HL-60 (cell line): ENCODE measurements around the gene PCYT1A.

Experiments
- GABPA ChIP-seq: IDR thresholded peaks from 2 replicates; pipeline ENCODE4 v1.6.1; 2012; ENCODE audit warnings: low read depth
- TF ChIP-seq, protein P1 (sequence below): IDR thresholded peaks from one replicate; pipeline ENCODE4 v1.5.1; 2011; ENCODE audit warnings: low read length, control low read depth, inconsistent platforms; ENCODE audit not compliant: insufficient read depth

DNA sequence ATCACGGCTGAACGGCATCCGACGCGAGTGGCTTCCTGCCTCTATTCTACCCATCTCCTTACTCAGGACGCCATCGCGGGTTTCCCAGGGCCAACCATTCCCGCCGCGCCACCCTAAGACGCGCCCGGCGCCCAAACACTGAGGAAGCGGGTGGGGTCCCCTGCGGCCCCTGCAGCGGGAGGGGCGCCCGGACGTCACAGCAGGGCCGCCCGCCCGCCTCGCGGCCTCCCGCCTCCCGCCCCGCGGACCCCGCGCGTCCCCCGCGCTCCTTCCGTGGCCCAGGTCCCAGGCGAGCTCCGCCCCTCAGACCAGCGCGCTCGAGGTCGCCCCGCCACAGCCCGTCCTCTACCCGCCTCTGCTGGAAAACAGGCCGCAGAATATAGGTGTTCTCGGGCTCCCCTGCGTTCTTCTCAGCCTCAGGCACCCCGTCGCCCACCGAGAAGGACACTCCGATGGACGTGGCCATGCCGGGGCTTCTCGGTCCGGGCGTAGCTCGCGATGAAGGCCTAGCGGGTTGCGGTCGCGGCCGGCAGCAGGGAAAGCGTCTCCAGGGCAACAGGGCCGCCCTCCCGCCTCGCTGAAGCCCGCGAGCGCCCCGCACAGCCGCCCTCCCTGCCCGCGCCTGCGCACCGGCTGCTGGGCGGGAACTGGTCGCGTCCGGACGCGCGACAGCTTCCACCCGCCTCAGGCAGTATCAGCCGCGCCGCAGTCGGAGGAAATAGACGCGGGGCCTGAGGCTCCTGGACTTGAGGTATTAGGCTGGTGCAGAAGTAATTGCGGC is 30.4 kb upstream of the PCYT1A start, which contains the start of gene DYNLT2B:
- TF ChIP-seq GABPA = no peak
- TF ChIP-seq, protein P1, sequence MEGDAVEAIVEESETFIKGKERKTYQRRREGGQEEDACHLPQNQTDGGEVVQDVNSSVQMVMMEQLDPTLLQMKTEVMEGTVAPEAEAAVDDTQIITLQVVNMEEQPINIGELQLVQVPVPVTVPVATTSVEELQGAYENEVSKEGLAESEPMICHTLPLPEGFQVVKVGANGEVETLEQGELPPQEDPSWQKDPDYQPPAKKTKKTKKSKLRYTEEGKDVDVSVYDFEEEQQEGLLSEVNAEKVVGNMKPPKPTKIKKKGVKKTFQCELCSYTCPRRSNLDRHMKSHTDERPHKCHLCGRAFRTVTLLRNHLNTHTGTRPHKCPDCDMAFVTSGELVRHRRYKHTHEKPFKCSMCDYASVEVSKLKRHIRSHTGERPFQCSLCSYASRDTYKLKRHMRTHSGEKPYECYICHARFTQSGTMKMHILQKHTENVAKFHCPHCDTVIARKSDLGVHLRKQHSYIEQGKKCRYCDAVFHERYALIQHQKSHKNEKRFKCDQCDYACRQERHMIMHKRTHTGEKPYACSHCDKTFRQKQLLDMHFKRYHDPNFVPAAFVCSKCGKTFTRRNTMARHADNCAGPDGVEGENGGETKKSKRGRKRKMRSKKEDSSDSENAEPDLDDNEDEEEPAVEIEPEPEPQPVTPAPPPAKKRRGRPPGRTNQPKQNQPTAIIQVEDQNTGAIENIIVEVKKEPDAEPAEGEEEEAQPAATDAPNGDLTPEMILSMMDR = no peak
